ENCODE data around the gene PSRC1. TPM values are rescaled to one million over a fixed set of nuclear protein-coding genes. Genes with fewer than 3 reads are reported as not detected.
"Not testable (repeated sequence)": the region's sequence is repeated elsewhere in the genome, so short reads cannot be mapped to it uniquely, and the experiment has no call there.

PSRC1 gene
- total RNA-seq, 4 donors from 2014 or later = 5.3 to 12.5 (median 6.4) TPM

- Histone ChIP-seq H3K27me3 (no peaks in the 10 kb centered on the region), H3K27ac (replicated peaks in 1 of 4) (no peak overlapping the region), H3K4me1 (peaks cover 15 to 18% (median 17%) of the 10 kb centered on the region in 4 donors), H3K9me3 (no peaks in the 10 kb centered on the region), H3K4me3 (no peak overlapping the region), H3K36me3 (no peaks in the 10 kb centered on the region)
- intact Hi-C loops (cut with DNase I) = no loop called here
- TF ChIP-seq POLR2AphosphoS5 (IDR thresholded peaks at IDR 0.05) (no peak), CTCF (IDR thresholded peaks at IDR 0.05) (no peak), POLR2A (IDR thresholded peaks at IDR 0.05; ENCODE audit: low read depth) (no peak), EP300 (IDR thresholded peaks at IDR 0.05) (no peak)
- WGBS = 66% methylated on average over 4 of the region's 4 CpGs
- DNase-seq (ENCODE audit: extremely low spot score) = no peak
Measured at GRCh38 chr1:109294481-109294880, 11.5 kb upstream of the PSRC1 start.

- no peak for TF ChIP-seq POLR2A (IDR thresholded peaks at IDR 0.05; ENCODE audit: low read depth)
- TF ChIP-seq EP300 (IDR thresholded peaks at IDR 0.05) = no peak
- TF ChIP-seq CTCF (IDR thresholded peaks at IDR 0.05) = no peak
- TF ChIP-seq POLR2AphosphoS5 (IDR thresholded peaks at IDR 0.05) = no peak
- Histone ChIP-seq H3K4me1 (peaks cover under 1 to 4% (median 2%) of the 10 kb centered on the region in 4 donors), H3K9me3 (no peaks in the 10 kb centered on the region), H3K4me3 (no peak overlapping the region), H3K27ac (replicated peaks in 1 of 4) (no peak overlapping the region), H3K27me3 (no peaks in the 10 kb centered on the region), H3K36me3 (no peaks in the 10 kb centered on the region)
- 90% methylated on average over 2 of the region's 2 CpGs for WGBS
- DNase-seq (ENCODE audit: extremely low spot score) = no peak
- intact Hi-C loops (cut with DNase I) = no loop called here
Measured at GRCh38 chr1:109293026-109293425, 10.1 kb upstream of the PSRC1 start.

GRCh38 chr1:109292364-109292763, 9.4 kb upstream of the PSRC1 start:
- Histone ChIP-seq H3K4me1 (no peaks in the 10 kb centered on the region), H3K27me3 (no peaks in the 10 kb centered on the region), H3K9me3 (no peaks in the 10 kb centered on the region), H3K4me3 (no peak overlapping the region), H3K27ac (replicated peaks in 1 of 4) (no peak overlapping the region), H3K36me3 (no peaks in the 10 kb centered on the region)
- 86% methylated on average over 9 of the region's 9 CpGs for WGBS
- no peak for DNase-seq (ENCODE audit: extremely low spot score)
- TF ChIP-seq CTCF (IDR thresholded peaks at IDR 0.05) = no peak
- TF ChIP-seq EP300 (IDR thresholded peaks at IDR 0.05) = no peak
- TF ChIP-seq POLR2AphosphoS5 (IDR thresholded peaks at IDR 0.05) = no peak
- TF ChIP-seq POLR2A (IDR thresholded peaks at IDR 0.05; ENCODE audit: low read depth) = no peak
- intact Hi-C loops (cut with DNase I) = no loop called here

GRCh38 chr1:109290998-109291397, 8.1 kb upstream of the PSRC1 start:
- no peak for DNase-seq (ENCODE audit: extremely low spot score)
- intact Hi-C loops (cut with DNase I) = no loop called here
- Histone ChIP-seq H3K36me3 (no peaks in the 10 kb centered on the region), H3K27me3 (no peaks in the 10 kb centered on the region), H3K27ac (replicated peaks in 1 of 4) (no peak overlapping the region), H3K4me1 (no peaks in the 10 kb centered on the region), H3K4me3 (no peak overlapping the region), H3K9me3 (no peaks in the 10 kb centered on the region)
- TF ChIP-seq POLR2A (IDR thresholded peaks at IDR 0.05; ENCODE audit: low read depth) = no peak
- no peak for TF ChIP-seq POLR2AphosphoS5 (IDR thresholded peaks at IDR 0.05)
- no peak for TF ChIP-seq CTCF (IDR thresholded peaks at IDR 0.05)
- TF ChIP-seq EP300 (IDR thresholded peaks at IDR 0.05) = no peak
- WGBS = 72% methylated on average over 6 of the region's 6 CpGs

GRCh38 chr1:109290137-109290536, 7.2 kb upstream of the PSRC1 start:
- DNase-seq (ENCODE audit: extremely low spot score) = no peak
- 92% methylated on average over 1 of the region's 1 CpG for WGBS
- TF ChIP-seq POLR2AphosphoS5 (IDR thresholded peaks at IDR 0.05) (no peak), POLR2A (IDR thresholded peaks at IDR 0.05; ENCODE audit: low read depth) (no peak), EP300 (IDR thresholded peaks at IDR 0.05) (no peak)
- H3K27ac ChIP-seq (replicated peaks in 1 of 4) = no peak overlapping the region
- H3K4me1 ChIP-seq = peaks cover 0 to under 1% (median 0%) of the 10 kb centered on the region in 4 donors
- no peaks in the 10 kb centered on the region for H3K36me3 ChIP-seq
- no peaks in the 10 kb centered on the region for H3K9me3 ChIP-seq
- H3K27me3 ChIP-seq = no peaks in the 10 kb centered on the region
- intact Hi-C loops (cut with DNase I) = no loop called here
- no peak overlapping the region for H3K4me3 ChIP-seq

- H3K27ac ChIP-seq (replicated peaks in 1 of 4); DNase-seq (ENCODE audit: extremely low spot score); H3K27me3 ChIP-seq; H3K36me3 ChIP-seq; H3K9me3 ChIP-seq; intact Hi-C loops (cut with DNase I); H3K4me3 ChIP-seq: not testable (repeated sequence)
- H3K4me1 ChIP-seq = peaks cover 14 to 27% (median 23%) of the 10 kb centered on the region in 4 donors
- 81% methylated on average over 5 of the region's 5 CpGs for WGBS
Measured at GRCh38 chr1:109286762-109287161, 3.8 kb upstream of the PSRC1 start.
